ENCODE data around the gene JSRP1.
A peak's percentile ranks its signal among the peaks of the same experiment; 100 is the strongest.
"Not testable (repeated sequence)": the region's sequence is repeated elsewhere in the genome, so short reads cannot be mapped to it uniquely, and the experiment has no call there.

Gene JSRP1

GRCh38 chr19:2282062-2282861 is 26.0 kb upstream of the JSRP1 start, which contains the start of gene PEAK3:
Gene PEAK3 (minus strand): TSS chr19:2282175. CDS start chr19:2280931, 1,244 bp downstream.
- DNase-seq (ENCODE audit: low read depth), result no peak

DNA sequence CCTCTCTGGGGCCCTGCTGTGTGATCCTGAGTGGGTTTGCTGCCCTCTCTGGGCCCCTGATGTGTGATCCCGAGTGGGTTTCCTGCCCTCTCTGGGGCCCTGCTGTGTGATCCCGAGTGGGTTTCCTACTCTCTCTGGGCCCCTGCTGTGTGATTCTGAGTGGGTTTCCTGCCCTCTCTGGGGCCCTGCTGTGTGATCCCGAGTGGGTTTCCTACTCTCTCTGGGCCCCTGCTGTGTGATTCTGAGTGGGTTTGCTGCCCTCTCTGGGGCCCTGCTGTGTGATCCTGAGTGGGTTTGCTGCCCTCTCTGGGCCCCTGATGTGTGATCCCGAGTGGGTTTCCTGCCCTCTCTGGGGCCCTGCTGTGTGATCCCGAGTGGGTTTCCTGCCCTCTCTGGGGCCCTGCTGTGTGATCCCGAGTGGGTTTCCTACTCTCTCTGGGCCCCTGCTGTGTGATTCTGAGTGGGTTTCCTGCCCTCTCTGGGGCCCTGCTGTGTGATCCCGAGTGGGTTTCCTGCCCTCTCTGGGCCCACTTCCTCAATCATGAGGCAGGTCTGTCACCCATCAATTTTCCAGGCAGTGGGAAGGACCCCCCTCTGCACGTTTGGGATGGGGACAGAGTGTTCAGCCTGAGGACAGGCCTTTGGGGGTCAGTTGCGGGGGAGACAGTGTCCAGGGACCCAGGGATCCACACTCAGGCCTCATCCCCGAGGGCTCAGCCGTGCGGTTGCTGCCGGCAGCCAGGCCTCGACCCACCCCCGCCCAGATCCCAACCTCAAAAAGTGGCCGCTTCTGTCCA is 25.2 kb upstream of the JSRP1 start:
- DNase-seq (ENCODE audit: low read depth), result not testable (repeated sequence)

- no peak for DNase-seq (ENCODE audit: low read depth)
These were observed 24.5 kb upstream of the JSRP1 start for GRCh38 chr19:2280633-2281264.

DNA sequence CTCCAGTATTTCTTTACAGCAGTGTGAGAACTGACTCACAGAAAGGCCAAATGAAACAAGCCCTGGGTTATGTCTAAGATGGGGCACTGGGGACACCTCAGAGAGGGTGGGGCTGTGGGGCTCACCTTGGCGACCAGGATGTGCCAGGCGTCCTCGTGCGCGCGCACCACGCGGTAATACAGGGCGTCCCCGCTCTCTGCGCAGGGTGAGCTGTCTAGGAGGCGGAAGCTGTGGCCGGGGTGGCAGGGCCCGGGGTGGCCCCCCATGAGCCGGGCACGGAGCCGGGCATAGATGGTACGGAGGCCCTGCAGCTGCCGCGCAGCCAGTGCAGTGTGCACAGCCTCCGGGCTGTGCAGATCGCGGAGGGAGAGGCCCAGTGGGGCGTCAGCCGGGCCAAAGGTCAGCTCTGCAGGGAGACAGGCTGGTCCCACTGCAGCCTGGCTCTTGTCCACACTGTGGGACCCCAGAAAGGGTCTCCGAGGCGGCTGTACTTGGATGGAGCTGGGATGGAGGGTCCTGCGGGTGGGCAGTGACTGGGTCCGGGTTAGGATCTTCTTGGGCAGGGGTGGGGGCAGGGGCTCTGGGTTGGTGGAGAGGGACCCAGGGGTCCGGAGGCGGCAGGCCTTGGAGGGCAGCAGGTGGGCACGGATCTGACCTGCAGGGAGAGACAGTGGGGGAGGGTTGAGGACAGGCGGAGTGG is 22.4 kb upstream of the JSRP1 start:
- no peak for DNase-seq (ENCODE audit: low read depth)

DNA sequence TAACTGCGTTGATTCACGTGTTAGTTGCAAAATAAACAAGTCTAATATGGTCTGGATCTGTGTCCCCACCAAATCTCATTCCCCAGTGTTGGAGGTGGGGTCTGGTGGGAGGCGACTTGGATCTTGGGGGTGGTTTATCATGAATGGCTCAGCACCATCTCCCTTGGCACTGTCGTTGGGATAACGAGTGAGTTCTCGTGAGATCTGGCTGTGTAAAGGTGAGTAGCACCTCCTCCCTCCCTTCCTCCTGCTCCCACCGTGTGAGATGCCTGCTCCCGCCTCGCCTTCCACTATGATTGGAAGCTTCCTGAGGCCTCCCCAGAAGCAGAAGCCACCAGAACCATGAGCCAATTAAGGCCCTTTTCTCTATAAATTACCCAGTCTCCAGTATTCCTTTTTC is 20.9 kb upstream of the JSRP1 start:
- no peak for DNase-seq (ENCODE audit: low read depth)

GRCh38 chr19:2276429-2276986 is 20.3 kb upstream of the JSRP1 start:
- DNase-seq (ENCODE audit: low read depth), result no peak

- DNase-seq (ENCODE audit: low read depth), result no peak
These were observed 19.6 kb upstream of the JSRP1 start for GRCh38 chr19:2275588-2276428.

DNA sequence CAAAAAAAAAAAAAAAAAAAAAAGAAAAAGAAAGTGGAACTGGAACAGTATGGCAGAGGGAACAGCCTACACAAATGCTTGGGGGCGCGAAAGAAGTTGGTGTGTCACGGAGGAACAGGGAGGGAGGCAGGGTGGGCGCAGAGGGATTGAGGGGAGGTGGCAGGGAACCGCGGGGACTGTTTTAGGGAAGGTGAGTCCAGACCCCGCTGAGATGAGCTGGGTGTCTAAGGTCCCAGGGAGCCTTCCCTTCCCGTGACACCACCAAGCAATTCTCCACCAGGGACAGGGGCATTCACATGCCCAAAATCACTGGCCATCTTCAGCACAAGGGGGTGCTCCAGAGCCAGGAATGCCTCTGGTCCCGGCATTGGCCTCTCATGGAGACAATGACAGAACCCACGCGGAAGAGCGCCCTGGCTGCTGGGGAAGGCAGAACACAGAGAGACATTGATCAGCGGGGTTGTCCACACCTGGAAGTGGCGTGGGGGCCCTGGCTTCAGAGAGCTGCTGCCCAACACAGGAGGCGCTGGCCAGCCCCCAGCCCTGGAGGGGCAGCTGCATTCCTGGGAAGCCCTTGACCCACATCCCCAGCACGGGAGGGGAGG is 18.8 kb upstream of the JSRP1 start:
- DNase-seq (ENCODE audit: low read depth), result no peak

- no peak for DNase-seq (ENCODE audit: low read depth)
These were observed 18.0 kb upstream of the JSRP1 start for GRCh38 chr19:2274185-2274711.

- DNase-seq (ENCODE audit: low read depth), result peak; percentile 79
These were observed 17.4 kb upstream of the JSRP1 start for GRCh38 chr19:2273356-2274184.

GRCh38 chr19:2271234-2272103 is 15.3 kb upstream of the JSRP1 start:
- DNase-seq (ENCODE audit: low read depth), result no peak

- peak; percentile 76 for DNase-seq (ENCODE audit: low read depth)
These were observed 14.4 kb upstream of the JSRP1 start for GRCh38 chr19:2270423-2271233.

- no peak for DNase-seq (ENCODE audit: low read depth)
These were observed 13.9 kb upstream of the JSRP1 start for GRCh38 chr19:2270157-2270422.

GRCh38 chr19:2269244-2270156 is 13.3 kb upstream of the JSRP1 start:
- peak; percentile 99 for DNase-seq (ENCODE audit: low read depth)

GRCh38 chr19:2268861-2269243 is 12.6 kb upstream of the JSRP1 start:
- no peak for DNase-seq (ENCODE audit: low read depth)

GRCh38 chr19:2268480-2268830 is 12.2 kb upstream of the JSRP1 start:
- DNase-seq (ENCODE audit: low read depth), result no peak

All from activated T-cell treated with anti-CD3 and anti-CD28 coated beads for 48 hours (primary cell).